ENCODE measurements around the gene RASGRP1. TPM values are rescaled to one million over a fixed set of nuclear protein-coding genes. Genes with fewer than 3 reads are reported as not detected.

The RASGRP1 gene
- polyA plus RNA-seq, 1 experiment = 1.2 TPM

GRCh38 chr15:38475361-38475760 is 89.3 kb downstream of the RASGRP1 start:
- no peaks in the 10 kb centered on the region for H3K27me3 ChIP-seq (ENCODE audit: control insufficient read depth, insufficient read depth, low read length)
- H3K27ac ChIP-seq (ENCODE audit: low read depth, low read length) = no peak overlapping the region
- TF ChIP-seq CTCF (IDR thresholded peaks at IDR 0.05; ENCODE audit: low read depth, low read length) = no peak
- no peak overlapping the region for H3K4me3 ChIP-seq (ENCODE audit: low read depth, low read length)
- no peak for DNase-seq (ENCODE audit: low read depth, low spot score)
- ChIA-PET POLR2A (no interaction called here), CTCF (interaction anchor here (1.1 to 6.8 kb wide), 10 partner anchors 14 to 225 kb away, joined by 4 to 45 read pairs (median 6); partner anchors contain the start of gene RASGRP1)
- no peaks in the 10 kb centered on the region for H3K9me3 ChIP-seq (ENCODE audit: control insufficient read depth, insufficient read depth, low read length)

DNA sequence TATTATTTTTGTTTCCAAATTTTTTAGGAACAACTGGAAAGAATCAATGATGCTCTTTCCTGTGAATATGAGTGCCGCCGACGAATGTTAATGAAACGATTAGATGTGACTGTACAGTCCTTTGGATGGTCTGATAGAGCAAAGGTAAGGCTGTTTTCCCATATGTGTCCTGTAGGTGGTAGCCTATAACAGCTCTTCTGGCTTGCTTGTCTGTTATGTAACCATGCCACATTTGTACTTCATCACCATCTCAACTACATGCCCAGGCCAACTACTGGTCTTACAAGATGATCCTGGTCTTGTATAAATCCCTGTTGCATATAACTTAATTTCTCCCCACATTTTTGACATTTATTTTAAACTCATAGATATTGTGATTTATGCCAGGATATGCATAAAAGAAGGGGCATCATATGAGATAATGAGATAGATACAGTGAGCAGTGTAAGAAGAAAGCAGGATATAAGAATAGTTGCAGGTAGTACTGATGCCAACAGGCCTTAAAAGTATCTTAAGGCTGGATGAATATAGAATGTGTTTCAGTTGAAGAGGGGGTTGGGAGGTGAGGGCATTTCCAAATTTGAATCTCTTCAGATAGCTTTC is 90.4 kb downstream of the RASGRP1 start:
- ChIA-PET CTCF (interaction anchor here (0.7 to 6.8 kb wide), 13 partner anchors 14 to 226 kb away, joined by 3 to 45 read pairs (median 5); partner anchors contain the start of gene RASGRP1), POLR2A (interaction anchor here (0.6 kb wide), 1 partner anchor 478 kb away, joined by 7 read pairs; no protein-coding TSS in a partner anchor)
- Histone ChIP-seq H3K9me3 (ENCODE audit: control insufficient read depth, insufficient read depth, low read length) (no peaks in the 10 kb centered on the region), H3K27ac (ENCODE audit: low read depth, low read length) (no peak overlapping the region), H3K27me3 (ENCODE audit: control insufficient read depth, insufficient read depth, low read length) (no peaks in the 10 kb centered on the region), H3K4me3 (ENCODE audit: low read depth, low read length) (no peak overlapping the region)
- no peak for DNase-seq (ENCODE audit: low read depth, low spot score)
- TF ChIP-seq CTCF (IDR thresholded peaks at IDR 0.05; ENCODE audit: low read depth, low read length) = peak; percentile 84

- ChIA-PET POLR2A (interaction anchor here (0.6 to 0.7 kb wide), 2 partner anchors 11 to 18 kb away, joined by 3 to 4 read pairs; partner anchors contain the start of gene FAM98B), CTCF (interaction anchor here (0.9 to 4.9 kb wide), 10 partner anchors 25 to 227 kb away, joined by 3 to 32 read pairs (median 4); partner anchors contain the start of gene RASGRP1)
- Histone ChIP-seq H3K4me3 (ENCODE audit: low read depth, low read length) (no peak overlapping the region), H3K27ac (ENCODE audit: low read depth, low read length) (no peak overlapping the region), H3K27me3 (ENCODE audit: control insufficient read depth, insufficient read depth, low read length) (no peaks in the 10 kb centered on the region), H3K9me3 (ENCODE audit: control insufficient read depth, insufficient read depth, low read length) (no peaks in the 10 kb centered on the region)
- TF ChIP-seq CTCF (IDR thresholded peaks at IDR 0.05; ENCODE audit: low read depth, low read length) = no peak
- no peak for DNase-seq (ENCODE audit: low read depth, low spot score)
Observed at GRCh38 chr15:38471974-38472373, 92.6 kb downstream of the RASGRP1 start.

GRCh38 chr15:38470816-38471215 is 93.8 kb downstream of the RASGRP1 start:
- Histone ChIP-seq H3K27ac (ENCODE audit: low read depth, low read length) (no peak overlapping the region), H3K9me3 (ENCODE audit: control insufficient read depth, insufficient read depth, low read length) (no peaks in the 10 kb centered on the region), H3K4me3 (ENCODE audit: low read depth, low read length) (no peak overlapping the region), H3K27me3 (ENCODE audit: control insufficient read depth, insufficient read depth, low read length) (no peaks in the 10 kb centered on the region)
- no peak for TF ChIP-seq CTCF (IDR thresholded peaks at IDR 0.05; ENCODE audit: low read depth, low read length)
- no peak for DNase-seq (ENCODE audit: low read depth, low spot score)
- CTCF ChIA-PET = interaction anchor here (1.5 to 4.9 kb wide), 4 partner anchors 213 to 475 kb away, joined by 4 to 32 read pairs (median 26); no protein-coding TSS in a partner anchor
- POLR2A ChIA-PET = no interaction called here

GRCh38 chr15:38464675-38465074 is 99.9 kb downstream of the RASGRP1 start:
- Histone ChIP-seq H3K27me3 (ENCODE audit: control insufficient read depth, insufficient read depth, low read length) (no peaks in the 10 kb centered on the region), H3K27ac (ENCODE audit: low read depth, low read length) (no peak overlapping the region), H3K9me3 (ENCODE audit: control insufficient read depth, insufficient read depth, low read length) (no peaks in the 10 kb centered on the region), H3K4me3 (ENCODE audit: low read depth, low read length) (no peak overlapping the region)
- DNase-seq (ENCODE audit: low read depth, low spot score) = no peak
- ChIA-PET POLR2A (no interaction called here), CTCF (interaction anchor here (1.4 to 1.8 kb wide), 5 partner anchors 23 to 235 kb away, joined by 3 to 6 read pairs (median 4); partner anchors contain the start of gene RASGRP1)
- no peak for TF ChIP-seq CTCF (IDR thresholded peaks at IDR 0.05; ENCODE audit: low read depth, low read length)
